Psoas muscle (tissue), 8 donors: ENCODE data around the gene HUNK. TPM values are rescaled to one million over a fixed set of nuclear protein-coding genes. Genes with fewer than 3 reads are reported as not detected.
"Not testable (repeated sequence)": the region's sequence is repeated elsewhere in the genome, so short reads cannot be mapped to it uniquely, and the experiment has no call there.

Source experiments
- ATAC-seq, 4 donors: fragments of 200-7000 bp; cut with Tn5 transposase; one replicate each; pipeline ENCODE4 v1.9.1; 2020; ENCODE audit warnings: moderate library complexity in 3 of 4, mild to moderate bottlenecking in 2 of 4
- DNase-seq, 2 donors: peaks; one replicate each; pipeline ENCODE4 v3.0.0-alpha.2; 2020
- H3K27ac ChIP-seq: fragments of 200-600 bp; one replicate; pipeline ENCODE4 v1.8.0; 2022
- H3K27me3 ChIP-seq, 3 donors: fragments of 200-600 bp in 1 of 3; one replicate each; pipeline versions ENCODE4 v1.6.1 to v1.8.0; 2013 to 2022; ENCODE audit warnings: low read length in 2 of 3, mild to moderate bottlenecking in 2 of 3, moderate library complexity in 1 of 3; ENCODE audit not compliant: insufficient read depth in 3 of 3
- H3K36me3 ChIP-seq, 2 donors: fragments of 200-600 bp in 1 of 2; one replicate each; pipeline versions ENCODE4 v1.6.1 to v1.8.0; 2013 to 2022; ENCODE audit warnings: low read depth in 1 of 2, mild to moderate bottlenecking in 1 of 2, moderate library complexity in 1 of 2; ENCODE audit not compliant: insufficient read depth in 1 of 2
- H3K4me1 ChIP-seq: fragments of 200-600 bp; one replicate; pipeline ENCODE4 v1.8.0; 2022
- H3K4me3 ChIP-seq: fragments of 200-600 bp; one replicate; pipeline ENCODE4 v1.8.0; 2022; ENCODE audit warnings: mild to moderate bottlenecking
- H3K9me3 ChIP-seq: fragments of 200-600 bp; one replicate; pipeline ENCODE4 v1.8.0; 2022
- WGBS, 3 donors: extraction: QIAGEN DNeasy Blood & Tissue Kit; methylation state at CpG; one replicate each; pipeline versions ENCODE4 v1.1.6 to v1.1.7; 2013; 5-methylcytosine and 5-hydroxymethylcytosine counted together
- intact Hi-C, 2 donors: fragments of 100-400 bp; cut with DNase I; formaldehyde crosslinking; loops; one replicate each; pipeline versions ENCODE4 v1.11.0 to v1.14.2; 2022
- polyA plus RNA-seq, 3 donors: library from polyadenylated mRNA; stranded (reverse); fragments of 200-250 nt; gene quantifications; one replicate each; pipeline ENCODE4 v1.2.3, GENCODE V29; 2013
- total RNA-seq, 4 donors: library from RNA; stranded (reverse); fragmentation: NEBNext Ultra II Directional in 2 of 4; extraction: Animal tissue kit (Norgen Biotek cat#: 25700) in 2 of 4; gene quantifications; one replicate each; pipeline versions ENCODE4 v1.2.1 to v1.2.4, GENCODE V29; 2021 to 2023
- TF ChIP-seq, protein P1 (sequence below): fragments of 200-600 bp; IDR thresholded peaks from one replicate; pipeline ENCODE4 v1.8.0; 2022; ENCODE audit warnings: antibody characterized with exemption
- donor health status: healthy with polysubstance abuse.
- donor health status: DM: no; HTN: no; CAD: no; lungs with moderate emphysema.
- donor health status: Bipolar disorder and iron deficiency.
- donor health status: healthy.
- donor health status: DM: yes; HTN: yes; CAD: no.
- donor health status: DM: no; HTN: no; CAD: no.
- donor health status: DM: no; HTN: no; CAD: no.
- donor health status: DM: yes; HTN: yes; CAD: no.

HUNK gene
- total and polyA plus RNA-seq, 7 donors, result 0.03 to 0.54 (median 0.10) TPM

DNA sequence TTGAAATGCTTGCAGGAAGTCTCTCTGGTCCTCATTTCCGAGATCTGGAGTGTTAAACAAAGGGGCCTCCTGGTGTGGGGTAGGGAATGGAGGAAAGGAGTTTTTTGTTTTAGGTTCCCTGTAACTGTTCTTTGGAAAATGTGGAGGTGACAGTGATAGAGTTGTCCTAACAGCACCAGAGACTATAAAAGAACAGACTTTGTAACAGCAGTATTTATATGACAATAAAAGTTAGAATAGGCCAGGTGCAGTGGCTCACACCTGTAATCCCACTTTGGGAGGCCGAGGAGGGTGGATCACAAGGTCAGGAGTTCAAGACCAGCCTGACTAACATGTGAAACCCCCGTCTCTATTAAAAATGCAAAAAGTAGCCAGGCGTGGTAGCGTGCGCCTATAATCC is 68.9 kb downstream of the HUNK start:
- 90 to 98% (median 93%) methylated on average over 6 of the region's 6 CpGs for WGBS, 3 donors

DNA sequence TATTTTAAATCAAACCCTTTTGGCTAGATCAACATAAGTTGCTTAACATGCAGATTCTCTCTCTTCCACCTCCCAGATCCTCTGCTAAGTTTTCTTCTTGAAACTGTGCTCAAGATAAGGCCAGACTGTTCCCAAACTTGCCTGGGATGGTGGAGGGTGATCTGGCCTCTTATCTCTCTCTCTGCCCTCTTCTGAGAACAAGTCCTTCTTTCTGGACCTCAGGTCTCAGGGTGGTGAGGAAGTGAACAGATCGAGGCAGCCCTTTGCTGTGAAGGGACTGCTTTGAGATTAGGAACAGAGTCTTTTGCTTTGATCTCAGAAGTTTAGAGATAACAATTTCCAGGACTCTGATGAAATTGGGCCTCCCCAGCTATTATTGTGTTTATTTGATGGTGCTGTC is 70.7 kb downstream of the HUNK start:
- H3K36me3 ChIP-seq, result no peaks in the 10 kb centered on the region
- no peak overlapping the region for H3K27ac ChIP-seq
- H3K4me1 ChIP-seq, result no peaks in the 10 kb centered on the region
- 71 to 95% (median 81%) methylated on average over 1 of the region's 1 CpG for WGBS, 3 donors
- no peak overlapping the region for H3K4me3 ChIP-seq
- intact Hi-C loops, result no loop called here
- ATAC-seq (no peak), DNase-seq (no peak)
- TF ChIP-seq, protein P1, sequence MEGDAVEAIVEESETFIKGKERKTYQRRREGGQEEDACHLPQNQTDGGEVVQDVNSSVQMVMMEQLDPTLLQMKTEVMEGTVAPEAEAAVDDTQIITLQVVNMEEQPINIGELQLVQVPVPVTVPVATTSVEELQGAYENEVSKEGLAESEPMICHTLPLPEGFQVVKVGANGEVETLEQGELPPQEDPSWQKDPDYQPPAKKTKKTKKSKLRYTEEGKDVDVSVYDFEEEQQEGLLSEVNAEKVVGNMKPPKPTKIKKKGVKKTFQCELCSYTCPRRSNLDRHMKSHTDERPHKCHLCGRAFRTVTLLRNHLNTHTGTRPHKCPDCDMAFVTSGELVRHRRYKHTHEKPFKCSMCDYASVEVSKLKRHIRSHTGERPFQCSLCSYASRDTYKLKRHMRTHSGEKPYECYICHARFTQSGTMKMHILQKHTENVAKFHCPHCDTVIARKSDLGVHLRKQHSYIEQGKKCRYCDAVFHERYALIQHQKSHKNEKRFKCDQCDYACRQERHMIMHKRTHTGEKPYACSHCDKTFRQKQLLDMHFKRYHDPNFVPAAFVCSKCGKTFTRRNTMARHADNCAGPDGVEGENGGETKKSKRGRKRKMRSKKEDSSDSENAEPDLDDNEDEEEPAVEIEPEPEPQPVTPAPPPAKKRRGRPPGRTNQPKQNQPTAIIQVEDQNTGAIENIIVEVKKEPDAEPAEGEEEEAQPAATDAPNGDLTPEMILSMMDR, result no peak
- no peaks in the 10 kb centered on the region for H3K27me3 ChIP-seq
- H3K9me3 ChIP-seq, result no peaks in the 10 kb centered on the region

More for the DNA sequence above, 68.9 kb downstream of the HUNK start:
- H3K27ac ChIP-seq, result no peak overlapping the region
- no peaks in the 10 kb centered on the region for H3K27me3 ChIP-seq
- TF ChIP-seq, protein P1, result no peak
- H3K9me3 ChIP-seq, result no peaks in the 10 kb centered on the region
- no peak overlapping the region for H3K4me3 ChIP-seq
- H3K4me1 ChIP-seq, result no peaks in the 10 kb centered on the region
- ATAC-seq (no peak), DNase-seq (no peak)
- no peaks in the 10 kb centered on the region for H3K36me3 ChIP-seq
- intact Hi-C loops, result no loop called here

DNA sequence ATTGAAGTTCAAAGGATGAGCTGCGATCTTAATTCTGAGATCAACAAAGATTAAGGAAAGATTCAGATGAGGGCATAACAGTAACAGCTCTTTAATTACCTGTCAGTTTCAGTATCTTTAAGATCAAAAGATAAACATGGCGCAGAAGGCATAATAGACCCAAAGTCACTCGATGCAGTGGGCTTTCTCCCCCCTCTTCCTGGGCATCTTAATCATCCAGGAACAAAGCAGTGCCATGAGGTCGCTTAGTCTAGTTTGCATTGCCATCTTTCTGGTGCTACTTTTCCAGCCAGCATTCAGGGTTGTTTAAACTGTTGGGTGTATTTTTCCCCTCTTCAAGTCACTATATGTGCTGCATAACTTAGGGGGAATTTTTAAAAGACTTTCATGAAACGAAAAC is 72.3 kb downstream of the HUNK start:
- Histone ChIP-seq H3K27ac (no peak overlapping the region), H3K9me3 (no peaks in the 10 kb centered on the region), H3K36me3 (no peaks in the 10 kb centered on the region), H3K27me3 (no peaks in the 10 kb centered on the region), H3K4me1 (no peaks in the 10 kb centered on the region), H3K4me3 (no peak overlapping the region)
- intact Hi-C loops, result no loop called here
- WGBS, 3 donors, result 57% methylated on average over 5 of the region's 5 CpGs
- TF ChIP-seq, protein P1, result no peak
- DNase-seq, result no peak
- ATAC-seq, result no peak

DNA sequence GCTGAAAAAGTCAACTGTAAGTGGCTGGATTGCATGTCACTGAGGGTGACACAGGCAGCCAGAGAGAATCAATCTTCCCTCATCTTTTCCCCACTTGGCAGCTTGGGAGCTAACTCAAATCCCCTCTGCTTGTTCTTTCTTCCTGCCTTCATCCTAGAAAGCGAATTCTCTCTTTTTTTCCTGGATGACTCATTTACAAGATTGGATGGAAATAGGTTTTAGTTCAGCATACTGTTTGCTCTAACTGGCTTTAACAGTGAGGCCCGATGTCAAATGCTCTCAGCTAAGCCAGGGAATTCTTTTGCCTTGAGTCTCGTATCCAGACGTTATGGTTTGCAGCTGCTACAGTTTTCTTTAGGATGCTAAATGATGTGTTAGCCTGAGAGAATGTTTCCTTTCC is 72.7 kb downstream of the HUNK start:
- Histone ChIP-seq H3K9me3 (no peaks in the 10 kb centered on the region), H3K4me1 (no peaks in the 10 kb centered on the region), H3K27ac (no peak overlapping the region), H3K36me3 (no peaks in the 10 kb centered on the region), H3K4me3 (no peak overlapping the region), H3K27me3 (no peaks in the 10 kb centered on the region)
- TF ChIP-seq, protein P1, result no peak
- intact Hi-C loops, result no loop called here
- WGBS, 3 donors, result 30 to 44% (median 34%) methylated on average over 4 of the region's 4 CpGs
- DNase-seq, result no peak
- no peak for ATAC-seq

DNA sequence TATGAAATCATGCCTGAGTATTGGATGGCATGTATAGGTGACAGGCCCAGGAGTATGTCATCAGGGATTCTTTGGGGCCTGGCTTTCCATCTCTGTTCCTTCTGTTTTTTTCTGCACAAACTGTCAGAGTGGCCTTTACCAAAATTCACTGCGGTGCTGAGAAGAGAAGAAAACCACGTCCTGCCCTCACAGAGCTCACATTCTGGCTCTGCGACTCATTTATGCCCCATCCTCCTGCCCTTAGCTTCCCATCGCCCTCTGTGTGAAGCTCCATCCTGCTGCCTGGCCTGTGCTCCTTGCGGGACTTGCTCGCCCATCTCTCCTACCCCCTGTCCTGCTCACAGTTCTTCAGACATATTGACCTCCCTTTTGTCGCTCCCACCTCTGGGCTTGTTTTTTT is 73.4 kb downstream of the HUNK start:
- DNase-seq (no peak), ATAC-seq (no peak)
- Histone ChIP-seq H3K9me3 (no peaks in the 10 kb centered on the region), H3K27me3 (no peaks in the 10 kb centered on the region), H3K36me3 (no peaks in the 10 kb centered on the region), H3K27ac (no peak overlapping the region), H3K4me3 (no peak overlapping the region), H3K4me1 (no peaks in the 10 kb centered on the region)
- TF ChIP-seq, protein P1, result no peak
- WGBS, 3 donors, result 96 to 97% (median 96%) methylated on average over 7 of the region's 7 CpGs
- intact Hi-C loops, result no loop called here

DNA sequence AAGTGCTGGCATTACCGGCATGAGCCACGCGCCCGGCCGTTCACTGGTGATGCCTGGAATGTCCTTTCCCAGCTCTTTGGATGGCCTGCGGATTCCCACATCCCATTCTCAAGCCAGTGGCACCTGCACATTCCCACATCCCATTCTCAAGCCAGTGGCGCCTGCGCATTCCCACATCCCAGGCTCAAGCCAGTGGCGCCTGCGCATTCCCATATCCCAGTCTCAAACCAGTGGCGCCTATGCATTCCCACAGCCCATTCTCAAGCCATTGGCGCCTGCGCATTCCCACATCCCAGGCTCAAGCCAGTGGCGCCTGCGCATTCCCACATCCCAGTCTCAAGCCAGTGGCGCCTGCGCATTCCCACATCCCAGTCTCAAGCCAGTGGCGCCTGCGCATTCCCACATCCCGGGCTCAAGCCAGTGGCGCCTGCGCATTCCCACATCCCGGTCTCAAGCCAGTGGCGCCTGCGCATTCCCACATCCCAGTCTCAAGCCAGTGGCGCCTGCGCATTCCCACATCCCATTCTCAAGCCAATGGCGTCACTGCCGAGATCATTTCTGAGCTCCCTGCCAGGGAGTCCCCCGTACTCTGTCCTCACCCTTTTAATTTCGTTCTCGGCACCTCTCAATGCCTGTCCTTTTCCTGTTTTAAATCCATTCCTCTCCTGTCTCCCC is 74.2 kb downstream of the HUNK start:
- intact Hi-C loops, H3K9me3 ChIP-seq, H3K4me1 ChIP-seq, ATAC-seq, H3K27ac ChIP-seq, H3K27me3 ChIP-seq, H3K36me3 ChIP-seq, DNase-seq, H3K4me3 ChIP-seq: not testable (repeated sequence)
- WGBS, 3 donors, result 95 to 99% (median 98%) methylated on average over 32 of the region's 32 CpGs
